Right renal cortex interstitium (tissue), 3 donors: ENCODE data around the gene CBFA2T2. TPM values are rescaled to one million over a fixed set of nuclear protein-coding genes. Genes with fewer than 3 reads are reported as not detected.
A peak's percentile ranks its signal among the peaks of the same experiment; 100 is the strongest.
"Not testable (repeated sequence)": the region's sequence is repeated elsewhere in the genome, so short reads cannot be mapped to it uniquely, and the experiment has no call there.

ENCODE experiments used
- DNase-seq, 3 donors: peaks; one replicate each; pipeline ENCODE4 v3.0.0-alpha.2; 2013; ENCODE audit warnings: low read depth in 3 of 3, low spot score in 2 of 3
- polyA plus RNA-seq, 3 donors: library from polyadenylated mRNA; unstranded; fragments of 120-200 nt; gene quantifications; one replicate each; pipeline ENCODE4 v1.2.1, GENCODE V29; 2013; ENCODE audit not compliant: insufficient read length in 3 of 3

Gene CBFA2T2
- polyA plus RNA-seq, 3 donors = 24.4 to 27.0 (median 26.1) TPM

DNA sequence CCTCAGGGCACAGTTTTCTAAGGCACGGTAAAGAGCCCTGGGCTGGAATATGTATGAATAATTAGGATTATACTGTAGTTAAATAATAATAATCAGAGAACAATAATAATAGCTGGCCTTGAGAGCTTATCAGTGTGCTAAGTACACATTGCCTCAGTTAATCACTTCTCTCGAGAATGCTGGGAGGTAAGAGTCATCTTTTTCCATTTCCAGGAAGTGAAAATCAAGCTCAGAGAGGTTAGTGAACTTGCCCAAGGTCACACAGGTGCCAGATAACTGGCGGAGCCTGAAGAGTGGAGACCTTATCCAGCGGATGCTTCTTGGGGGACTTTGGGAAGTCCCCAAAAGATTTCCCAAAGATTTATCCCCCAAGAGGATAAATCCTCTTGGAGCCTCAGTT is 19.4 kb upstream of the CBFA2T2 start:
- no peak for DNase-seq

DNA sequence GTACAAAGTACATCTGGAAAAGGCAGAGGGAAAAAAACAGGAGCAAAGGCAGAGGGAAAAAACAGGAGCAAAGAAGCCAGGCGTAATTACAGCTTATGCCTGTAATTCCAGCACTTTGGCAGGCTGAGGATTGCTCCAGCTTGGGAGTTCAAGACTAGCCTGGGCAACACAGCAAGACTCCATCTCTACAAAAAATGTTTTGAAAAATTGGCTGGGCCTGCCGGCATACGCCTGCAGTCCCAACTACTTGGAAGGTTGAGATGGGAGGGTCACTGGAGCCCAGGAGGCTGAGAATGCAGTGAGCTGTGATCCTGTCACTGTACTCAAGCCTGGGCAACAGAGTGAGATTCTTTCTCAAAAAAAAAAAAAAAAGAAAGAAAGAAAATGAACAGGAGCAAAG is 19.0 kb upstream of the CBFA2T2 start:
- DNase-seq = no peak

GRCh38 chr20:33472868-33473435 is 16.9 kb upstream of the CBFA2T2 start:
- no peak for DNase-seq

DNA sequence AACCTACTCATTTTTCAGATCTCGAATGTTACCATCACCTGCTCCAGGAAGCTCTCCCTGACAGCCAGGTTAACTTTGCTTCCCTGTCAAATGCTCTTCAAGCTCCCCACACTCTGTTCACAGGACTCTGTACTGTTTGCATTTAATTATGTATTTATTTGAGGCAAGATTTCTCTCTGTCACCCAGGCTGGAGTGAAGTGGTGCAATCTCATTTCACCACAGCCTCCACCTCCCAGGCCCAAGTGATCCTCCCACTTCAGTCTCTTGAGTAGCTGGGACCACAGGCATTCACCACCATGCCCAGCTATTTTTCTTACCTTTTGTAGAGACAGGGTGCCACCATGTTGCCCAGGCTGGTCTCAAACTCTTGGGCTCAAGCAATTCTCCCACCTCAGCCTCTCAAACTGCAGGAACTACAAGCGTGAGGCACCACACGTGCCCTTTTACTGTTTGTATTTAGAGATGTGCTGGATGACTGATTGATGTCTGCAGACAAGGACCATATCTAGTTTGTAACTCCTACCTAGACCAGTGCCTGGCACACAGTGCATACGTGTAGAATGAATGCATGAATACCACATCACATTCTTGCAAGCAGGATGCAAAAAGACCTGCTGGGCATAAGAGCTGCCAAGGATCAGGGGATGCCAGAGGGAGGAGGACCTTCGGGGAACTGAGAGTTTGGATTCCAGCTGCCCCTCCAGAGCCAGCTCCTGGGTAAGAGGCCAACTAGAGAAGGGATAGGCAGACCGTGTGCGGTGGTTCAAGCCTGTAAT is 15.6 kb upstream of the CBFA2T2 start:
- DNase-seq = no peak

DNA sequence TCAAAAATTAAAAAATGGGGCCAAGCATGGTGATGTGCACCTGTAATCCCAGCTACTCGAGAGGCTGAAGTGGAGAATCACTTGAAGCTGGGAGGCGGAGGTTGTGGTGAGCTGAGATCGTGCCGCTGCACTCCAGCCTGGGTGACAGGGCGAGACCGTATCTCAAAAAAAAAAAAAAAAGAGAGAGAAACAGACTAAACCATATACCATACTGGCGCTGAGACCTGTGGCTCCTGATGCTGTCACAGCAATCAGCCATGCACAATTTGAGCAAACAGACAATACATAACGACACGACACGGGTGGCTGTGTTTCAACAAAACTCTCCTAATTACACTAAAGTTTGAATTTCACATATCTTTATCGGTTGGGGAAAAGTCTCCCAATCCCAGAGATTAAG is 14.9 kb upstream of the CBFA2T2 start:
- DNase-seq = no peak

- no peak for DNase-seq
Measured at GRCh38 chr20:33475381-33476152, 14.3 kb upstream of the CBFA2T2 start.

DNA sequence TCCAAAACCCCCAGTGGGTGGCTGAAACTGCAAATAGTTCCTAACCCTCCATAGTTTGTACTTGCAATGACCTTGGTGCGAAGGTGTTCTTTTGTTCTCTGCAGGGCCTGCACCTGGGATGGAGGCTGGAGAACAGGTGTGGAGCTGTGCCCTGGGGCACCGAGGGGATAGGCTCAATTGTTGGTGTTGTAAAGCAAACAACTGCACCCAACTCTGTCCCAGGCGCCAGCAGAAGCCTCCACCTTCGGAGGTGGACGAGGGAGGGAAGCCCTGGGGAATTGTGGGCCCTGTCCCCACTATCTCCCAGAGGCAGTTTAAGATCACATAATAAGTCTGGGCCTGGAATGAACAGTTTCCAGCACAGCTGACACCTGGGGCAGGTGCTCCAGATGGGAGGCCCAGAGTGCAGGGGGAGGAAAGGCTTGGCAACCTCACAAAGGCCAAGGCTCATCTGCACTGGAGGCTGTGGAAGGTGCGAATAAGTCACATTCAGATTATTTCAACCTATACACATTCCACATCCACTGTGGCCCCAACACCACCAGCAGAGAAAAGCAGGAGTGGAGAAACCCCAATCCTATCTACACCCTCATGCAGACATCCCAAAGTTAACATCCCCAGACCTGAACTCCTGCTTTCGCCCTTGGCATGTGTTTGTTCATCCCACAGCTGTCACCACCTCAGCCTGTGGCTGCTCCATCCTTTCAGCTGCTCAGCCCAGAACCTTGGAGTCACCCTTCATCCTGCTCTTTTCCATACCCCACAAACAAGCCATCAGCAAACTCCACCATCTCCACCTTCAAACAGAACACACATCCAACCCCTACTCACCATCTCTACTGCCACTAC is 12.3 kb upstream of the CBFA2T2 start:
- no peak for DNase-seq

DNA sequence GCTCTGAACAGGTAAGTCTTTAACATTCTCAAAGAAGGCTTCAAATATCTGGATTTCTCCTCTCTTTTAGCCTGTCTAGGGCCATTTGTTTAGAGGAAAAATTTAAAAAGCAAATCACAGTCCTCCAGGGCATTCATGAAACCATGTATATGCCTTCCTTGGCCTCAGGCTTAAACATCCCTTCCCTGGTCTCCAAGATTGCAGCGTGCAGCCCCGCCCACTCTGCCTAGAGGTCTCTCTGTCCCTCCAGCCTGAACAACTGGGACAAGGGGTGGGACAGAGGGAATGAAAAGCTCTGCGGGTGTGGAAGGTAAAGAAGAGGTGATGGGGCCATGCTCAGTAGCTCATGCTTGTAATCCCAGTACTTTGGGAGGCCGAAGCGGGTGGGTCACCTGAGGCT is 9.8 kb upstream of the CBFA2T2 start:
- no peak for DNase-seq

DNA sequence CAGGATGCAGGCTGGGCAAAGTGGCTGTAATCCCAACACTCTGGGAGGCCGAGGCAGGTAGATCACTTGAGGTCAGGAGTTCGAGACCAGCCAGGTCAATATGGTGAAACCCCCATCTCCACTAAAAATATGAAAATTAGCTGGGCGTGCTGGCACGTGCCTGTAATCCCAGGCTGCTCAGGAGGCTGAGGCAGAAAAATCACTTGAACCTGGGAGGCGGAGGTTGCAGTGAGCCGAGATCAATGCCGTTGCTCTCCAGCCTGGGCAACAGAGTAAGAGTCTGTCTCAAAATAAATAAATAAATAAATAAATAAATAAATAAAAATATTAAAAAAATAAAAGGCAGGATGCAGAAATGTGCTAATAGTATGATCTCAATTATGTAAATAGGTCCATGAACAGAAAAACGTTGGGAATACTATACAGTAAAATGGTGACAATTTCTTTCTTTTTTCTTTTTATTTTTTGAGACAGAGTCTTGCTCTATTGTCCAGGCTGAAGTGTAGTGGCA is 8.4 kb upstream of the CBFA2T2 start:
- no peak for DNase-seq

GRCh38 chr20:33482581-33482980 is 7.3 kb upstream of the CBFA2T2 start:
- no peak for DNase-seq

DNA sequence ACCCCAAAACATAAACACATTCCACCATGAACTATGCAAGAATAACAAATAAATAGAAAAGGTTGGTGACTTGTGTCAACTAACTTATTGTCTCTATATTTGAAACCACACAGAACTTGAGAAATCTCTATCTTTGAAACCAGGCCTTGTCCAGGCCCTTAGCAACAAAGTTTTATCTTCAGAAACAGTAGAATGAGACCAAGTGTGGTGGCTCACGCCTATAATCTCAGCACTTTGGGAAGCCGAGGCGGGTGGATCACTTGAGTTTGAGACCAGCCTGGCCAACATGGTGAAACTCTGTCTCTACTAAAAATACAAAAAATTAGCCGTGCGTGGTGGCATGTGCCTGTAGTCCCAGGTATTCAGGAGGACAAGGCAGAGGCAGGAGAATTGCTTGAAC is 6.7 kb upstream of the CBFA2T2 start:
- DNase-seq = not testable (repeated sequence)

- no peak for DNase-seq
Measured at GRCh38 chr20:33488201-33488600, 1.7 kb upstream of the CBFA2T2 start.

- DNase-seq = not testable (repeated sequence)
Measured at GRCh38 chr20:33488661-33489494, 1.0 kb upstream of the CBFA2T2 start.

- DNase-seq = peak; percentile 88 to 92 (median 88)
Measured at GRCh38 chr20:33489495-33490022, 337 bp upstream of the CBFA2T2 start.

- DNase-seq = no peak
Measured at GRCh38 chr20:33490934-33491656, 1.2 kb downstream of the CBFA2T2 start.

DNA sequence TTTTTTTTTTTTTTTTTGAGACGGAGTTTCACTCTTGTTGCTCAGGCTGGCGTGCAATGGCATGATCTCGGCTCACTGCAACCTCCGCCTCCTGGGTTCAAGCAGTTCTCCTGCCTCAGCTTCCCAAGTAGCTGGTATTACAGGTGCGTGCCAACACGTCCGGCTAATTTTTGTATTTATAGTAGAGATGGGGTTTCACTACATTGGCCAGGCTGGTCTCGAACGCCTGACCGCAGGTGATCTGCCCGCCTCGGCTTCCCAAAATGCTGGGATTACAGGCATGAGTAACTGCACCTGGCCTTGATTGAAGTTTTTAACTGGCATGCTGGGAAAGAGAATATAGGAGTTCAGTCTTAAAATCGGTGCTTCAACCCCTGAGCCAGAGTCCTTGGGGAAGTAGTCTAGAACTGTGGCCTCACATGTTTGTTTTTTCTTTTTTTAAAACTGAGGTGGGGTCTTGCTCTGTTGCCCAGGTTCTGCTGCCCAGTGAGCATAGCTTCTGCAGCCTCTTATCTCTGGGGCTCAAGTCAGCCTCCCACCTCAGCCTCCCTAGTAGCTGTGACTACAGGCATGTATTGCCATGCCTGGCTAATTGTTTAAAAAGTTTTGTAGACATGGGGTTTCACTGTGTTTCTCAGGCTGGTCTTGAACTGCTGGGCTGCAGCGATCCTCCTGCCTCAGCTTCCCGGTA is 3.3 kb downstream of the CBFA2T2 start:
- DNase-seq = no peak

DNA sequence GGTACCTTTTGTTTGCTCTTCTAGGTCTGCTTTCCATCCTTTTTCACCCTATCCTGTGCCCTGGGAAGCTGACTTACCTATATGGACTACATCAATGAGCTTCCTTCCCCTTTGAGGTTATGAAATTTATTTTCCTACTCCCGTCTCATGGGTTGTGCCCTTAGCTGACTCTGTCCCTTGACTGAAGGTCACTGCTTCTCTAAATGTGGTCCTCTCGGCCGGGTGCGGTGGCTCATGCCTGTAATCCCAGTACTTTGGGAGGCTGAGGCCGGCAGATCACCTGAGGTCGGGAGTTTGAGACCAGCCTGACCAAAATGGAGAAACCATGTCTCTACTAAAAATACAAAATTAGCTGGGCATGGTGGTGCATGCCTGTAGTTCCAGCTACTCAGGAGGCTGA is 6.9 kb downstream of the CBFA2T2 start:
- DNase-seq = not testable (repeated sequence)

DNA sequence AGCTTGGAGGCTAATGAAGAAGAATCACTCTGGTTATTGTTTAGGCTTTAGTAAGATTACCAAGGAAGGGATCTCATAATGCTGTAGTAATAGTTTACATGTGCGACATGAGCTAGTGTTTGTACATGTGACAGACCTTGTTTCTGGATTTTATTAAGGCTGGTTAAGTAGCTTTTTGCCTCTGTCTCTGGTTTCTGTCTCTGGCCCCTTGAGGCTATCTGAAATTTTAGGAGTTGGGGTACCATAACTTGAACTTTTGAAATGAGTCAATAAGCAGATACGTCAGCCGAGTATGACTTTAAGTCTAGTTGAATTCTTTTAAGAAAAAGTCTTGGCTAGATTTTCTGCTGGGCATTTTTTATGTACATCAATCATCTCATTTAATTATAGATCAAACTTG is 9.5 kb downstream of the CBFA2T2 start:
- no peak for DNase-seq
